Natural killer cell (primary cell): Measurements from ENCODE around the gene BNC2. TPM values are rescaled to one million over a fixed set of nuclear protein-coding genes. Genes with fewer than 3 reads are reported as not detected.

Source experiments
- ATAC-seq, 3 donors: fragments of 150-1000 bp in 2 of 3; fragments of 200-7000 bp in 1 of 3; cut with Tn5 transposase; 1 replicate in 1 of 3; 2 replicates in 2 of 3; pipeline ENCODE4 v1.10.0; 2021; ENCODE audit warnings: mild to moderate bottlenecking in 2 of 3, moderate library complexity in 2 of 3
- DNase-seq, 2 donors: peaks; one replicate each; pipeline versions ENCODE4 v3.0.0 to v3.0.0-alpha.2; 2013 to 2021; ENCODE audit warnings: mixed read lengths in 1 of 2
- H3K27ac ChIP-seq: one replicate; pipeline ENCODE4 v1.5.1; 2013; ENCODE audit warnings: mild to moderate bottlenecking, low read length
- H3K27me3 ChIP-seq: one replicate; pipeline ENCODE4 v1.6.1; 2013; ENCODE audit warnings: low read length; ENCODE audit not compliant: control insufficient read depth, insufficient read depth
- H3K36me3 ChIP-seq: one replicate; pipeline ENCODE4 v1.6.1; 2013; ENCODE audit warnings: low read length; ENCODE audit not compliant: control insufficient read depth, insufficient read depth
- H3K4me1 ChIP-seq: one replicate; pipeline ENCODE4 v1.6.1; 2013; ENCODE audit warnings: low read length; ENCODE audit not compliant: control insufficient read depth, insufficient read depth
- H3K4me3 ChIP-seq: one replicate; pipeline ENCODE4 v1.5.1; 2013; ENCODE audit warnings: low read length
- H3K9me3 ChIP-seq: one replicate; pipeline ENCODE4 v1.6.1; 2013; ENCODE audit warnings: low read length; ENCODE audit not compliant: control insufficient read depth, insufficient read depth
- H3K27ac Mint-ChIP-seq, 2 donors: one replicate each; pipeline ENCODE4 v1.8.0; 2022; ENCODE audit warnings: mild to moderate bottlenecking in 2 of 2, mixed read lengths in 2 of 2, moderate library complexity in 1 of 2
- H3K27me3 Mint-ChIP-seq, 2 donors: one replicate each; pipeline ENCODE4 v1.8.0; 2022; ENCODE audit warnings: low read depth in 2 of 2, mixed read lengths in 2 of 2
- H3K36me3 Mint-ChIP-seq: one replicate; pipeline ENCODE4 v1.8.0; 2022; ENCODE audit warnings: mixed read lengths
- H3K4me1 Mint-ChIP-seq, 2 donors: one replicate each; pipeline ENCODE4 v1.8.0; 2022; ENCODE audit warnings: mixed read lengths in 2 of 2
- H3K4me3 Mint-ChIP-seq: one replicate; pipeline ENCODE4 v1.8.0; 2022; ENCODE audit warnings: mild to moderate bottlenecking, moderate library complexity, mixed read lengths
- H3K9me3 Mint-ChIP-seq, 2 donors: one replicate each; pipeline ENCODE4 v1.8.0; 2022; ENCODE audit warnings: mixed read lengths in 2 of 2
- CTCF ChIP-seq: fragments of 200-600 bp; IDR thresholded peaks from one replicate; pipeline ENCODE4 v1.8.0; 2022; ENCODE audit warnings: antibody characterized with exemption
- WGBS: methylation state at CpG from one replicate; pipeline ENCODE4 v1.1.7; 2013; ENCODE audit warnings: missing lambda C conversion rate; ENCODE audit not compliant: insufficient coverage; 5-methylcytosine and 5-hydroxymethylcytosine counted together
- intact Hi-C: fragments of 100-400 bp; cut with micrococcal nuclease; formaldehyde crosslinking; loops from one replicate; pipeline ENCODE4 v1.14.2; 2022
- total RNA-seq, 4 donors: library from RNA; stranded (reverse); fragments of 120-200 nt in 1 of 4; gene quantifications; one replicate each; pipeline versions ENCODE4 v1.2.3 to v1.2.4, GENCODE V29; 2013 to 2022

Gene BNC2
- total RNA-seq, 3 donors from 2014 or later (not counting 1 experiment from before 2014, with no cell fraction given), result 36.9 to 84.2 (median 66.5) TPM

GRCh38 chr9:16499892-16500291 is 370.6 kb downstream of the BNC2 start:
- no peaks in the 10 kb centered on the region for H3K27me3 ChIP-seq
- Mint-ChIP-seq H3K27ac (no peak overlapping the region), H3K4me1 (peaks cover 5 to 10% of the 10 kb centered on the region in 2 donors), H3K27me3 (no peaks in the 10 kb centered on the region), H3K4me3 (no peak overlapping the region), H3K9me3 (no peaks in the 10 kb centered on the region), H3K36me3 (no peaks in the 10 kb centered on the region)
- no peaks in the 10 kb centered on the region for H3K36me3 ChIP-seq
- H3K4me3 ChIP-seq, result no peak overlapping the region
- ATAC-seq (no peak), DNase-seq (no peak)
- intact Hi-C loops, result no loop called here
- no peak for TF ChIP-seq CTCF
- no peaks in the 10 kb centered on the region for H3K9me3 ChIP-seq
- no peak overlapping the region for H3K27ac ChIP-seq
- H3K4me1 ChIP-seq, result no peaks in the 10 kb centered on the region

GRCh38 chr9:16496908-16497307 is 373.6 kb downstream of the BNC2 start:
- Mint-ChIP-seq H3K9me3 (no peaks in the 10 kb centered on the region), H3K27me3 (no peaks in the 10 kb centered on the region), H3K4me3 (no peak overlapping the region), H3K36me3 (no peaks in the 10 kb centered on the region), H3K27ac (no peak overlapping the region), H3K4me1 (peaks cover 5 to 20% of the 10 kb centered on the region in 2 donors)
- 100% methylated on average over 2 of the region's 2 CpGs for WGBS
- DNase-seq (no peak), ATAC-seq (no peak)
- Histone ChIP-seq H3K4me1 (no peaks in the 10 kb centered on the region), H3K4me3 (no peak overlapping the region), H3K9me3 (no peaks in the 10 kb centered on the region), H3K27ac (no peak overlapping the region), H3K36me3 (no peaks in the 10 kb centered on the region), H3K27me3 (no peaks in the 10 kb centered on the region)
- TF ChIP-seq CTCF, result no peak
- intact Hi-C loops, result no loop called here

GRCh38 chr9:16487915-16488314 is 382.6 kb downstream of the BNC2 start:
- no peaks in the 10 kb centered on the region for H3K27me3 Mint-ChIP-seq
- 90% methylated on average over 6 of the region's 7 CpGs for WGBS
- no peak overlapping the region for H3K4me3 Mint-ChIP-seq
- Histone ChIP-seq H3K36me3 (no peaks in the 10 kb centered on the region), H3K4me3 (no peak overlapping the region), H3K4me1 (no peaks in the 10 kb centered on the region), H3K9me3 (no peaks in the 10 kb centered on the region), H3K27ac (no peak overlapping the region), H3K27me3 (no peaks in the 10 kb centered on the region)
- intact Hi-C loops, result no loop called here
- DNase-seq (no peak), ATAC-seq (no peak)
- H3K9me3 Mint-ChIP-seq, result no peaks in the 10 kb centered on the region
- no peaks in the 10 kb centered on the region for H3K36me3 Mint-ChIP-seq
- TF ChIP-seq CTCF, result no peak
- H3K4me1 Mint-ChIP-seq, result peaks cover 5 to 32% of the 10 kb centered on the region in 2 donors
- H3K27ac Mint-ChIP-seq, result no peak overlapping the region

GRCh38 chr9:16485575-16486321 is 384.7 kb downstream of the BNC2 start:
- 72% methylated on average over 6 of the region's 6 CpGs for WGBS

More at GRCh38 chr9:16485575-16486321, 384.7 kb downstream of the BNC2 start:
- intact Hi-C loops, result no loop called here
- no peak for DNase-seq
- Mint-ChIP-seq H3K36me3 (no peaks in the 10 kb centered on the region), H3K27ac (no peak overlapping the region), H3K9me3 (no peaks in the 10 kb centered on the region), H3K4me1 (peaks cover 5 to 22% of the 10 kb centered on the region in 2 donors), H3K27me3 (no peaks in the 10 kb centered on the region), H3K4me3 (no peak overlapping the region)
- H3K4me3 ChIP-seq, result no peak overlapping the region
- no peak for TF ChIP-seq CTCF
- no peaks in the 10 kb centered on the region for H3K4me1 ChIP-seq
- H3K27me3 ChIP-seq, result no peaks in the 10 kb centered on the region
- H3K9me3 ChIP-seq, result no peaks in the 10 kb centered on the region
- no peak overlapping the region for H3K27ac ChIP-seq
- ATAC-seq, result no peak
- H3K36me3 ChIP-seq, result no peaks in the 10 kb centered on the region
